Measurements from ENCODE around the gene S1PR1. TPM values are rescaled to one million over a fixed set of nuclear protein-coding genes. Genes with fewer than 3 reads are reported as not detected.

S1PR1 gene
- total and polyA plus RNA-seq, 2 of the 13 experiments (the other 11 are each of a cell fraction or from before 2014, with no cell fraction given) = not detected

- TF ChIP-seq NBN (conservative IDR thresholded peaks at IDR 0.05) (no peak), ZNF333 (CRISPR knock-in tag; IDR thresholded peaks at IDR 0.05; ENCODE audit: borderline replicate concordance) (no peak), SMAD1 (CRISPR knock-in tag; IDR thresholded peaks at IDR 0.05; ENCODE audit: borderline replicate concordance, low read depth) (no peak), MIXL1 (CRISPR knock-in tag; IDR thresholded peaks at IDR 0.05) (no peak), TEF (CRISPR knock-in tag; IDR thresholded peaks at IDR 0.05) (no peak), ZNF143 (CRISPR knock-in tag; IDR thresholded peaks at IDR 0.05) (no peak)
Measured at GRCh38 chr1:101215363-101216011, 21.3 kb upstream of the S1PR1 start (continued).

- no peak for FAIRE-seq
- WGBS (ENCODE audit: low lambda C conversion rate) = 4% methylated on average over 2 of the region's 2 CpGs
- TF ChIP-seq ZFX (CRISPR knock-in tag; IDR thresholded peaks at IDR 0.05; ENCODE audit: low read depth) (no peak), MEIS2 (CRISPR knock-in tag; IDR thresholded peaks at IDR 0.05) (no peak), PHF5A (CRISPR knock-in tag; IDR thresholded peaks at IDR 0.05; ENCODE audit: low read depth, unreplicated experiment) (no peak), TARDBP (CRISPR knock-in tag; IDR thresholded peaks at IDR 0.05) (no peak), MZF1 (CRISPR knock-in tag; IDR thresholded peaks at IDR 0.05; ENCODE audit: borderline replicate concordance) (no peak), FIP1L1 (IDR thresholded peaks at IDR 0.05; ENCODE audit: borderline replicate concordance, insufficient read depth, low read depth, low read length) (no peak), ZBTB49 (CRISPR knock-in tag; IDR thresholded peaks at IDR 0.05; ENCODE audit: borderline replicate concordance) (no peak), SOX13 (IDR thresholded peaks at IDR 0.05) (no peak), SOX13 (CRISPR knock-in tag; conservative IDR thresholded peaks at IDR 0.05 in 1 of 2, IDR thresholded peaks at IDR 0.05 in 1 of 2) (no peak), U2AF2 (IDR thresholded peaks at IDR 0.05; ENCODE audit: low read depth, low read length) (no peak), ZNF432 (CRISPR knock-in tag; IDR thresholded peaks at IDR 0.05; ENCODE audit: borderline replicate concordance) (no peak), ZNF878 (CRISPR knock-in tag; IDR thresholded peaks at IDR 0.05) (no peak), ZNF33B (CRISPR knock-in tag; IDR thresholded peaks at IDR 0.05) (no peak), ZNF12 (CRISPR knock-in tag; IDR thresholded peaks at IDR 0.05) (no peak), ARNTL (CRISPR knock-in tag; IDR thresholded peaks at IDR 0.05) (no peak), ZBTB3 (CRISPR knock-in tag; IDR thresholded peaks at IDR 0.05; ENCODE audit: borderline replicate concordance, low read depth) (no peak), ZNF605 (CRISPR knock-in tag; IDR thresholded peaks at IDR 0.05) (no peak), ZNF3 (CRISPR knock-in tag; IDR thresholded peaks at IDR 0.05) (no peak)
Measured at GRCh38 chr1:101216623-101217022, 20.2 kb upstream of the S1PR1 start.

More at GRCh38 chr1:101216623-101217022, 20.2 kb upstream of the S1PR1 start:
- POLR2A ChIA-PET = no interaction called here
- no peaks in the 10 kb centered on the region for H3K27me3 ChIP-seq (ENCODE audit: control insufficient read depth in 1 of 2, insufficient read depth in 2 of 2, low read length in 2 of 2)
- H2AFZ ChIP-seq (ENCODE audit: low read length) = no peak overlapping the region
- H3K9me3 ChIP-seq (ENCODE audit: low read length) = no peaks in the 10 kb centered on the region
- no peak for DNase-seq (ENCODE audit: low spot score)
- no peak overlapping the region for H3K4me3 ChIP-seq (replicated peaks in 1 of 3; ENCODE audit: insufficient read depth in 1 of 3, low read depth in 2 of 3, low read length in 3 of 3)
- CTCF ChIA-PET (ENCODE audit: low intra/inter-chr PET ratio, low total read pairs) = no interaction called here
- no peaks in the 10 kb centered on the region for H3K79me2 ChIP-seq (ENCODE audit: insufficient read depth, low read length)
- in situ Hi-C loops (cut with HindIII; ENCODE audit: extremely low pct_ligation_motif_present, low pct_unique_long_range_greater_than_20kb) (no loop called here), intact Hi-C loops (cut with micrococcal nuclease; ENCODE audit: unreplicated experiment) (no loop called here)
- BruUV-seq (replicated peaks) = no TSS peak
- H3K4me1 ChIP-seq (ENCODE audit: insufficient read depth, low read length) = no peaks in the 10 kb centered on the region
- no peak overlapping the region for H3K9ac ChIP-seq (ENCODE audit: insufficient read depth, low read depth, low read length)
- no peaks in the 10 kb centered on the region for H4K20me1 ChIP-seq (ENCODE audit: insufficient read depth, low read length)
- no peak overlapping the region for H3K4me2 ChIP-seq (ENCODE audit: low read depth, low read length)
- no peaks in the 10 kb centered on the region for H3K36me3 ChIP-seq (replicated peaks in 1 of 2; ENCODE audit: control insufficient read depth in 1 of 2, insufficient read depth in 2 of 2, low read length in 2 of 2)
- no peak for ATAC-seq
- H3K27ac ChIP-seq (ENCODE audit: extremely low read length, insufficient read depth, low read length) = no peak overlapping the region
